OCI-M1 (cell line): ENCODE data around the gene S100A3.
"Not testable (repeated sequence)": the region's sequence is repeated elsewhere in the genome, so short reads cannot be mapped to it uniquely, and the experiment has no call there.

Experiments
- DNase-seq: peaks from one replicate; lab custom pipeline; 2025; lab: John Stamatoyannopoulos, UW

S100A3 gene

DNA sequence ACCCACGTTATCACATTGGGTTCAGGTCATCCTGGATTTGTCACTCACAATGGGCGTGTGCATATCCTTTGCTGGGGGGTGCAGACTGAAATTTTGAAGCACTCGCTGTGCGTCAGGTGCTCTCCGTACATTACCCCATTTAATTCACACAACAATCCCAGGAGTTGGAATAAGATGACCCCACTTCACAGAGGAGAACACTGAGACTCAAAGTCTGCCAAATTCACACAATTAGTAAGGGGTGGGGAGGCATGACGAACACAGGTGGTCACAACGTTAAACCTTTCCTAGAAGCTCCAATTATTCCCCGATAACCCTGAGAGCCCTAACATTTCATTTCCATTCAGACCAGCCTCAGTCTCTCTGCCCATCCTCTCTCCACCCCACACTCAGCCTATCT is 20.4 kb upstream of the S100A3 start:
- DNase-seq = no peak

- peak; percentile 93 for DNase-seq
Measured at GRCh38 chr1:153568367-153569099, 19.5 kb upstream of the S100A3 start.

DNA sequence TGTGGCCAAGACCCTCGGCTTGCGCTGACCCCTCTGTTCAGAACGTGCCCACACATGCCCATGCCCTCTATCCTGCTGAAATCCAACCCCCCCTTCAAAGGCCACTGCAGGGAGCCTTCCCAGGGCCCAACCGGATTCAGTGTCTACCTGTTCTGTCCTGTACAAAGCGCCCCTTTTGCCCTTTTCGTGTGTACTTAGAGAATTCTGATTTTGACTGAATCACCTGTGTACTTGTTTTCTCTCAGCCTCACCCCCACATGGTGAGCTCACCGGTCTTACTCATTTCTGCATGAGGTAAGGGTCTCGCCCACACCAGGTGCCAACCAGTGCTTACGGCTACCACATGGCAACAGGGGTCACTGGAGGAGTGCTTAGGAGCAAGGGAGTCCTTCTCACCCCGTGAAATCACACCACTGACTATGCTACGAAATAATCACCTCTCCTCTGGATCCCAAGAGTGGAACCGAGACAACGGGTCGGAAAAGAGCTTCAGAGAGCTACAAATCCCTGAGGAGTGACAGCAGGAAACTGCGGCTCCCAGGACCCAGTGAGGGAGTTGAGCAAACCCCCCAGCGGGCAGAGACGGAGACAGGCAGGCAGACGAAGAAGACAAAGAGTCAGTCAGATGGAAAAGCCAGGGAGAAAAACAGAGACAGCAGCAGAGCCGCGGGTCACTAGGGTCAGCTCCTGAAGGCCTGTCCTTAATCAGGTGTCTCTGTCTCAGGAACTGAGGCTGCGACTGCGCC is 18.7 kb upstream of the S100A3 start:
- DNase-seq = no peak

- peak; percentile 95 for DNase-seq
Measured at GRCh38 chr1:153566414-153567371, 17.6 kb upstream of the S100A3 start.

- peak; percentile 60 for DNase-seq
Measured at GRCh38 chr1:153565529-153566374, 16.7 kb upstream of the S100A3 start, which contains the start of gene S100A2. TSS of gene S100A2 (minus strand) at chr1:153565844. CDS start at chr1:153563877, 1,967 bp downstream.

DNA sequence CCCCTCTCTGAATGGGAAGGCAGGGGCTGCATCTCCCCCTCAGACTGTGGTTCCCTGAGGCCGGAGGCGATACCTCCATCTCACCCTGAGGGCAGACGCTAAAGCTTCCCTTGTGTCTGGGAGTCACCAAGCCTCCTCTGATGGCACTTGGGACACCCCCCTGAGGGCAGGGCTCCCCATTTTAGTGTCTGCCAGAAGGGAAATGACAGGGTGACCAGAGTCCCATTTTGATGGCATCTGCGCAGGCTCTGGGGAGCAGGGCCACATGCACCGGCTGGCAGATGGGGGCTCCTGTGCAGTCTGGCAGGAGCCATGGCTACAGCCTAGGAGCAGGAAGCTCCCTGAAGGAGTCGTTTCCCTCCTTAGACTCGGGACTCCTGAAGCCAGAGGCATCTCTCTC is 14.9 kb upstream of the S100A3 start:
- DNase-seq = no peak

DNA sequence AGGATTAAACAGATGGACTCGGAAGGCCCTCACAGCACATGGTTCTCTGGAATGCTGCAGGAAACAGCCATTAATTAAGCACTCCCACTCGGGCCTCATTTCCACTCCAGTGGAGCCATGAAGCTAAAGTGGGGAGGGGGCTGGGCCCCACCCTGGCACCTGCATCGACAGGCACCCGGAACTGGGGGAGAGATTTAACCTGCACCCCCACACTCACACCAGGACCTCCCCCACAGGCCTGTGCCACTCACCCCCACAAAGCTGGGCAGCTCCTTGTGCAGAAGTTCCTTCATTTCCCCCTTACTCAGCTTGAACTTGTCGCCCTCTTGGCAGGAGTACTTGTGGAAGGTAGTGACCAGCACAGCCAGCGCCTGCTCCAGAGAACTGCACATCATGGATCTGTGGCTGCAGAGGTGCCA is 14.4 kb upstream of the S100A3 start:
- DNase-seq = no peak

- DNase-seq = not testable (repeated sequence)
Measured at GRCh38 chr1:153562021-153562420, 13.0 kb upstream of the S100A3 start.

GRCh38 chr1:153561466-153561985 is 12.5 kb upstream of the S100A3 start:
- DNase-seq = no peak

GRCh38 chr1:153560771-153561465 is 11.9 kb upstream of the S100A3 start:
- no peak for DNase-seq

- no peak for DNase-seq
Measured at GRCh38 chr1:153560241-153560640, 11.2 kb upstream of the S100A3 start.

- DNase-seq = no peak
Measured at GRCh38 chr1:153557877-153558276, 8.8 kb upstream of the S100A3 start.

DNA sequence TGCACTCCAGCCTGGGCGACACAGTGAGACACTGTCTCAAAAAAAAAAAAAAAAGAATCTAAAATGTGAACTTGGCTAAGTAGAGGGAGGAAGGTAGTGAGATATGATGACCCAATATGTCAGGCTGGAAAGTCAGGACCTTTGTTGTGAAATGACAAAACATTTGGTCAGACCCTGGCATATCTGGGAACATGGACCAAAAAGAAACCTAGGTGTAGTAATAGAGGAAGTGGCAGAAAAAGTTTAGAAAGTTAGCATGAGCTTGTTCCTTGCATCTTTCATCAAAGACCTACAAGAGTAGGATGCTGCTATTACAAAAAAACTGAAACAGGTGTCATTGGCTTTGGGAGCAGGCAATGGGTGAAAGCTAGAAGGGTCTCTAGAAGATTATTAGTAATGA is 7.3 kb upstream of the S100A3 start:
- DNase-seq = no peak

- DNase-seq = no peak
Measured at GRCh38 chr1:153553830-153554541, 4.9 kb upstream of the S100A3 start.

- DNase-seq = no peak
Measured at GRCh38 chr1:153553096-153553495, 4.0 kb upstream of the S100A3 start.

DNA sequence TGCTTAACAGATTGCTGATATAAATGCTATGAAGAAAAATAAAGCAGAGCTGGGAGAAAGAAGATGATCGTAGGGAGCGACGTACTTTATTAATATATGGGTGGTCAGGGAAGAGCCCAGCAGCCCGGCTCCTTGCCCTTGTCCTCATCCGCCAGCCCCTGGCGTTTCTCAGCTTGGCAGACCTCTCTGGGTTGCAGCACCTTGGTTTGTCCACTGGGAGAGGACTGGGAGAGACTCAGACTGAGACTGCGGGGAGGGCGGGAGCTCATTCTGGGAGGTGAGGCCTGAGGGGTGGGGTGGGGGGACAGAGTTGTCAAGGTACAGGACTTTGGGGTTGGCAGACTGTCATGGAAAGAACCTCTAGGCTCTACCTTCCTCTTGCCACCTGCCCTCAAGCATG is 3.3 kb upstream of the S100A3 start:
- no peak for DNase-seq

DNA sequence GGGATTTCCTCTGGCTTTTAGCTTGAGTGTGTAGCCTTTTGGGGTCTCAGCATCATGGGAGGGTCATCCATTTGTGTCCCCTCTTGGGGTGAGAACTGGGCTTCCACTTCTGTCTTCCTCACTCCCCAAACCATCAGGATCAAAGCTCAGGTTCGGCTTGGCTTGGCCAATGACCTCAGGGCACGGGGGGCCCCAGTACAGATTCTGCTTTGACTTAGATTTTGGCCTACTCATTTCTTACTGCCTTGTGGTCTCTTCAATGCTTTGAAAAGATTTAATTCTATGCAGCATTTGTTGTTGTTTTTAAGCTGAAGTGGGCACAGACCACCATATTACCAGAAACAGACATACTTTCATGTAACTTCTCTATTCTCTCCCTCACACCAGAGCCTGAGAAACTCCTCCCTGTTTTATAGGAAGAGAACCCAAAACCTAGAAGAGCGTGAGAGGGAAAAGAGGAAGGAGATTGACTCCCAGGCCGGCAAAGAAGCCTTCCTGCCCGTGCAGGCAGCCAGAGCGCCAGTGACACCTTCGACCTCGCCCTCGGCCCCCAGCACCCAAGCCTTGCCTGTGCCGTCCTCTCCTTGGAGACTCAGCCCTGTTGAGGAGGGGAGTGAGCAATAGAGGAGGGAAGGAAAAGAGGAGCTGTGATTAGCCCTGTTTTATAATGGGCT is 1.9 kb upstream of the S100A3 start:
- DNase-seq = peak; percentile 75

- DNase-seq = no peak
Measured at GRCh38 chr1:153550398-153550758, 1.3 kb upstream of the S100A3 start.

DNA sequence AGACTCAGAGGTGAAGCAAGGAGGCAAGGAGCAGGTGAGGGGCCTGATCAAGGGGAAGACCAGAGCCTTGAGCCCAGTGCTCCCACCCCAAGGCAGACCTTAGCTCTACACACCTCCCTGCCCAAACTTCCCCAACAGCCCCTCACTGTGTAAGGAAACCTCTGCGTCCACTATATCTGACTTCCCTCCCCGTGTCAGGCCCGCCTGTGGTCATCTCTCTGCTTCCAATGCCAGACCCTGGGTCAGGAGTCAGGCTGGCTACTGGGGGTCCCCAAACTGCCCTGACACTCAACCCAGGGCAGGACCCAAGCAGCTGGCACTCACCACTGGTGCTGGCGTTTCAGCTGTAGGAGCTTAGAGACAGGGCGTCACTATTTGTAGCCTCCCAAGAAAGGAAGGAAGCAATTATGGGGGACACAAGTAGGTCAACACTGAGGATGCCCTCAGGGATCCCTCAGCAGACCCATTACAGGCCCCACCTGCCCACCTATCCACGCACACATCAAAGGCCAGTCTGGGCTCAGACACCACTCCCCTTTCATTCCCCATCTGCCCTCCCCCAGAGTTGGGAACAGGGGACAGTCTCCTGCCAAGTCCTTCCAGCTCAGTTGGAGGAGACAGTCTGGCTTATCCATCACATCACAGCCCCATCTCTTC is 811 bp upstream of the S100A3 start:
- no peak for DNase-seq
